ENCODE measurements around the gene RAB11A. TPM values are rescaled to one million over a fixed set of nuclear protein-coding genes. Genes with fewer than 3 reads are reported as not detected.

The RAB11A gene
- total and polyA plus RNA-seq, 9 of the 15 experiments (the other 6 are each of a cell fraction or from before 2014, with no cell fraction given) = 129 to 369 (median 245) TPM

- H3K9ac ChIP-seq (ENCODE audit: insufficient read depth in 1 of 2, low read depth in 2 of 2, low read length in 2 of 2) = no peak overlapping the region
- TF ChIP-seq RCOR1 (IDR thresholded peaks at IDR 0.05; ENCODE audit: borderline replicate concordance in 1 of 2, low read depth in 2 of 2, low read length in 2 of 2) (no peak), SLC30A9 (CRISPR knock-in tag; IDR thresholded peaks at IDR 0.05) (no peak), SRSF9 (IDR thresholded peaks at IDR 0.05; ENCODE audit: borderline replicate concordance, low read depth, low read length) (no peak), MEF2D (tag; conservative IDR thresholded peaks at IDR 0.05; ENCODE audit: low read depth) (no peak), ZNF780A (CRISPR knock-in tag; IDR thresholded peaks at IDR 0.05) (no peak), ZNF644 (tag; IDR thresholded peaks at IDR 0.05; ENCODE audit: low read depth) (no peak), RERE (CRISPR knock-in tag; IDR thresholded peaks at IDR 0.05; ENCODE audit: borderline replicate concordance) (no peak), ETV6 (IDR thresholded peaks at IDR 0.05; ENCODE audit: borderline replicate concordance in 1 of 2, low read depth in 2 of 2, low read length in 1 of 2) (no peak), ETV6 (CRISPR knock-in tag; IDR thresholded peaks at IDR 0.05; ENCODE audit: borderline replicate concordance) (no peak), MTA2 (IDR thresholded peaks at IDR 0.05; ENCODE audit: low read depth) (no peak), HMG20A (CRISPR knock-in tag; conservative IDR thresholded peaks at IDR 0.05) (no peak), CHD2 (IDR thresholded peaks at IDR 0.05; ENCODE audit: low read depth, low read length) (no peak), SMARCA5 (IDR thresholded peaks at IDR 0.05) (no peak), ZNF3 (CRISPR knock-in tag; IDR thresholded peaks at IDR 0.05) (no peak), MITF (IDR thresholded peaks at IDR 0.05) (no peak), PTTG1 (tag; IDR thresholded peaks at IDR 0.05; ENCODE audit: low read depth) (no peak), ZBTB7A (IDR thresholded peaks at IDR 0.05; ENCODE audit: borderline replicate concordance, control insufficient read depth, low read depth, low read length) (no peak)
Measured at GRCh38 chr15:65847989-65848388, 21.3 kb upstream of the RAB11A start.

More at GRCh38 chr15:65847989-65848388, 21.3 kb upstream of the RAB11A start:
- H3K4me3 ChIP-seq = no peak overlapping the region
- H3K9me1 ChIP-seq (ENCODE audit: control insufficient read depth, insufficient read depth, low read length) = no peaks in the 10 kb centered on the region
- no peak overlapping the region for H3K27ac ChIP-seq (ENCODE audit: extremely low read depth, low read depth, low read length)
- intact Hi-C loops (cut with micrococcal nuclease) = no loop called here
- no peak for DNase-seq (ENCODE audit: extremely low read depth in 1 of 4, low spot score in 3 of 4)
- in situ Hi-C loops (cut with MboI) = no loop called here
- H2AFZ ChIP-seq (ENCODE audit: low read depth, low read length) = no peak overlapping the region
- no peak for FAIRE-seq
- ATAC-seq = no peak
- ChIA-PET POLR2A (no interaction called here), CTCF (ENCODE audit: low intra/inter-chr PET ratio) (no interaction called here)
- H3K9me3 ChIP-seq (replicated peaks; ENCODE audit: control insufficient read depth, insufficient read depth, low read depth, low read length) = no peaks in the 10 kb centered on the region
- no peaks in the 10 kb centered on the region for H4K20me1 ChIP-seq (replicated peaks; ENCODE audit: control insufficient read depth, insufficient read depth, low read length)
- no peaks in the 10 kb centered on the region for H3K36me3 ChIP-seq (ENCODE audit: control insufficient read depth, insufficient read depth, low read length)
- no peaks in the 10 kb centered on the region for H3K79me2 ChIP-seq (ENCODE audit: control insufficient read depth, insufficient read depth, low read length)
- BruUV-seq (replicated peaks) = no TSS peak
- no peaks in the 10 kb centered on the region for H3K27me3 ChIP-seq (ENCODE audit: control insufficient read depth in 2 of 2, insufficient read depth in 2 of 2, low read length in 2 of 2)
- H3K4me2 ChIP-seq (ENCODE audit: insufficient read depth, low read length) = no peak overlapping the region
- no peaks in the 10 kb centered on the region; a peak in 1 of 5 replicates for H3K4me1 ChIP-seq (replicated peaks in 1 of 2; ENCODE audit: control insufficient read depth in 2 of 2, insufficient read depth in 2 of 2, low read length in 2 of 2)

Data from K562 (cell line).